Esophagus squamous epithelium (tissue), 5 donors: ENCODE data around the gene OR1I1. TPM values are rescaled to one million over a fixed set of nuclear protein-coding genes. Genes with fewer than 3 reads are reported as not detected.

Source experiments
- DNase-seq: peaks from one replicate; lab custom pipeline; 2025; lab: John Stamatoyannopoulos, UW
- H3K27ac ChIP-seq, 4 donors: fragments of 200-600 bp; sonication (generic); one replicate each; pipeline ENCODE4 v1.5.1; 2016 to 2019; ENCODE audit warnings: mild to moderate bottlenecking in 1 of 4
- H3K27me3 ChIP-seq, 4 donors: fragments of 200-600 bp; sonication (generic); 1 replicate in 3 of 4; 2 replicates in 1 of 4; pipeline versions ENCODE4 v1.5.1 to v1.6.0; 2017 to 2021; ENCODE audit warnings: antibody characterized with exemption in 1 of 4
- H3K36me3 ChIP-seq, 3 donors: fragments of 200-600 bp; sonication (generic); one replicate each; pipeline ENCODE4 v1.5.1; 2016 to 2019
- H3K4me1 ChIP-seq, 3 donors: fragments of 200-600 bp; sonication (generic); one replicate each; pipeline ENCODE4 v1.5.1; 2017 to 2019
- H3K4me3 ChIP-seq, 4 donors: fragments of 200-600 bp; sonication (generic); 1 replicate in 3 of 4; 2 replicates in 1 of 4; pipeline ENCODE4 v1.5.1; 2016 to 2019; ENCODE audit warnings: mild to moderate bottlenecking in 2 of 4, moderate library complexity in 1 of 4
- H3K9me3 ChIP-seq, 3 donors: fragments of 200-600 bp; sonication (generic); one replicate each; pipeline ENCODE4 v1.5.1; 2016 to 2019
- CTCF ChIP-seq, 6 experiments: fragments of 450-650 bp in 4 of 6; fragments of 200-600 bp in 2 of 6; sonication (generic) in 2 of 6; IDR thresholded peaks; one replicate each; pipeline ENCODE4 v1.5.1; 2016 to 2019; ENCODE audit warnings: antibody characterized with exemption in 6 of 6, mild to moderate bottlenecking in 4 of 6, moderate library complexity in 4 of 6
- POLR2A ChIP-seq, 4 donors: fragments of 450-650 bp; IDR thresholded peaks; one replicate each; pipeline ENCODE4 v1.6.1; 2017; ENCODE audit warnings: antibody characterized with exemption in 4 of 4, mild to moderate bottlenecking in 4 of 4, moderate library complexity in 3 of 4
- WGBS, 2 donors: methylation state at CpG; one replicate each; pipeline ENCODE4 v1.1.5; 2018; 5-methylcytosine and 5-hydroxymethylcytosine counted together
- intact Hi-C: fragments of 100-400 bp; cut with DNase I; formaldehyde crosslinking; loops from one replicate; pipeline ENCODE4 v1.15.0; 2022
- total RNA-seq, 4 donors: library from RNA; depleted of rRNA; stranded (reverse); fragments of >200 nt; gene quantifications; one replicate each; pipeline ENCODE4 v1.1.0, GENCODE V29; 2016
- donor health status: DM: yes; HTN: yes; CAD: no.

Gene OR1I1
- total RNA-seq, 4 donors from 2014 or later, result not detected

- WGBS, 2 donors, result 77 to 85% methylated on average over 2 of the region's 2 CpGs
- H3K4me1 ChIP-seq, result peaks cover 0 to 13% (median 1%) of the 10 kb centered on the region in 3 donors
- TF ChIP-seq POLR2A (IDR thresholded peaks at IDR 0.05) (no peak), CTCF (IDR thresholded peaks at IDR 0.05) (no peak)
- no peaks in the 10 kb centered on the region for H3K9me3 ChIP-seq
- intact Hi-C loops, result no loop called here
- H3K36me3 ChIP-seq, result no peaks in the 10 kb centered on the region
- H3K4me3 ChIP-seq, result no peak overlapping the region
- H3K27ac ChIP-seq, result no peak overlapping the region
- DNase-seq, result no peak
- peaks cover 0 to 45% (median 0%) of the 10 kb centered on the region in 4 donors for H3K27me3 ChIP-seq
Measured at GRCh38 chr19:15042826-15043225, 39.2 kb upstream of the OR1I1 start.

- DNase-seq, result no peak
- Histone ChIP-seq H3K27me3 (peaks cover 0 to 48% (median 0%) of the 10 kb centered on the region in 4 donors), H3K27ac (no peak overlapping the region), H3K4me3 (no peak overlapping the region), H3K4me1 (peaks cover 0 to 8% (median 0%) of the 10 kb centered on the region in 3 donors), H3K9me3 (no peaks in the 10 kb centered on the region), H3K36me3 (no peaks in the 10 kb centered on the region)
- intact Hi-C loops, result no loop called here
- 53 to 84% methylated on average over 2 to 3 of the region's 3 CpGs for WGBS, 2 donors
- no peak for TF ChIP-seq CTCF (IDR thresholded peaks at IDR 0.05)
- TF ChIP-seq POLR2A (IDR thresholded peaks at IDR 0.05), result no peak
Measured at GRCh38 chr19:15045506-15045905, 36.5 kb upstream of the OR1I1 start.

- Histone ChIP-seq H3K4me1 (peaks cover 0 to 8% (median 0%) of the 10 kb centered on the region in 3 donors), H3K9me3 (no peaks in the 10 kb centered on the region), H3K27ac (no peak overlapping the region), H3K4me3 (no peak overlapping the region), H3K36me3 (no peaks in the 10 kb centered on the region), H3K27me3 (peaks cover 0 to 35% (median 0%) of the 10 kb centered on the region in 4 donors)
- DNase-seq, result no peak
- intact Hi-C loops, result no loop called here
- WGBS, 2 donors, result 79 to 83% methylated on average over 11 of the region's 11 CpGs
- TF ChIP-seq CTCF (IDR thresholded peaks at IDR 0.05), result no peak
- no peak for TF ChIP-seq POLR2A (IDR thresholded peaks at IDR 0.05)
Measured at GRCh38 chr19:15047680-15048079, 34.3 kb upstream of the OR1I1 start.

- 71 to 86% methylated on average over 5 of the region's 5 CpGs for WGBS, 2 donors
- no peak overlapping the region for H3K27ac ChIP-seq
- H3K9me3 ChIP-seq, result no peaks in the 10 kb centered on the region
- DNase-seq, result no peak
- no peak overlapping the region for H3K4me3 ChIP-seq
- H3K36me3 ChIP-seq, result no peaks in the 10 kb centered on the region
- H3K4me1 ChIP-seq, result peaks cover 0 to 8% (median 0%) of the 10 kb centered on the region in 3 donors
- TF ChIP-seq POLR2A (IDR thresholded peaks at IDR 0.05) (no peak), CTCF (IDR thresholded peaks at IDR 0.05) (no peak)
- peaks cover 0 to 35% (median 0%) of the 10 kb centered on the region in 4 donors for H3K27me3 ChIP-seq
- intact Hi-C loops, result no loop called here
Measured at GRCh38 chr19:15048128-15048527, 33.9 kb upstream of the OR1I1 start.

GRCh38 chr19:15048885-15049541, 33.0 kb upstream of the OR1I1 start, which contains the start of gene CASP14:
TSS of gene CASP14 (plus strand) at chr19:15049480. CDS start at chr19:15052252, 2,772 bp downstream.
- Histone ChIP-seq H3K36me3 (no peaks in the 10 kb centered on the region), H3K9me3 (no peaks in the 10 kb centered on the region), H3K4me3 (no peak within 1 kb of the TSS), H3K27ac (no peak within 1 kb of the TSS), H3K27me3 (peaks cover 0 to 35% (median 0%) of the 10 kb centered on the region in 4 donors), H3K4me1 (peaks cover 0 to 8% (median 0%) of the 10 kb centered on the region in 3 donors)
- TF ChIP-seq POLR2A (IDR thresholded peaks at IDR 0.05) (no peak), CTCF (IDR thresholded peaks at IDR 0.05) (no peak)
- intact Hi-C loops, result no loop called here
- 76 to 77% methylated on average over 7 to 11 of the region's 11 CpGs for WGBS, 2 donors
- DNase-seq, result no peak
